Activated effector memory CD4-positive, alpha-beta T cell treated with anti-CD3 and anti-CD28 coated beads, Interleukin-2, amount 50 U/mL, for 16 hours (primary cell): ENCODE results near the gene CD177.
"Not testable (repeated sequence)": the region's sequence is repeated elsewhere in the genome, so short reads cannot be mapped to it uniquely, and the experiment has no call there.

Experiments used
- DNase-seq: peaks from one replicate; pipeline ENCODE4 v3.0.0-alpha.2; 2020

The CD177 gene

GRCh38 chr19:43383254-43383653 is 29.8 kb downstream of the CD177 start:
- not testable (repeated sequence) for DNase-seq

- DNase-seq: not testable (repeated sequence)
Observed at GRCh38 chr19:43383759-43384158, 30.3 kb downstream of the CD177 start.

GRCh38 chr19:43390903-43391551 is 37.5 kb downstream of the CD177 start:
- DNase-seq: not testable (repeated sequence)

GRCh38 chr19:43391552-43391935 is 38.1 kb downstream of the CD177 start:
- DNase-seq: not testable (repeated sequence)

- DNase-seq: not testable (repeated sequence)
Observed at GRCh38 chr19:43393501-43393900, 40.0 kb downstream of the CD177 start.

GRCh38 chr19:43395561-43395960 is 42.1 kb downstream of the CD177 start:
- DNase-seq: no peak

- DNase-seq: no peak
Observed at GRCh38 chr19:43406297-43406696, 52.8 kb downstream of the CD177 start.

- no peak for DNase-seq
Observed at GRCh38 chr19:43407416-43408005, 54.0 kb downstream of the CD177 start.

GRCh38 chr19:43408043-43408442 is 54.6 kb downstream of the CD177 start:
- no peak for DNase-seq

GRCh38 chr19:43409415-43409814 is 55.9 kb downstream of the CD177 start:
- no peak for DNase-seq

GRCh38 chr19:43412441-43412840 is 59.0 kb downstream of the CD177 start:
- no peak for DNase-seq
